Naive B cell (primary cell): ENCODE measurements around the gene EFCAB6. TPM values are rescaled to one million over a fixed set of nuclear protein-coding genes. Genes with fewer than 3 reads are reported as not detected.

Experiments
- ATAC-seq, 2 donors: fragments of 150-1000 bp; cut with Tn5 transposase; 2 replicates each; pipeline ENCODE4 v1.10.0; 2021; ENCODE audit warnings: low read depth in 2 of 2, mild to moderate bottlenecking in 2 of 2, moderate library complexity in 2 of 2
- DNase-seq: peaks from one replicate; pipeline ENCODE4 v3.0.0; 2022
- H3K27ac Mint-ChIP-seq, 6 donors: one replicate each; pipeline ENCODE4 v1.8.0; 2020 to 2022; ENCODE audit warnings: mild to moderate bottlenecking in 6 of 6, mixed read lengths in 6 of 6, moderate library complexity in 5 of 6, inconsistent platforms in 2 of 6
- H3K27me3 Mint-ChIP-seq, 3 donors: one replicate each; pipeline ENCODE4 v1.8.0; 2021 to 2022; ENCODE audit warnings: mixed read lengths in 3 of 3, mild to moderate bottlenecking in 1 of 3
- H3K36me3 Mint-ChIP-seq, 2 donors: one replicate each; pipeline ENCODE4 v1.8.0; 2020 to 2022; ENCODE audit warnings: mixed read lengths in 2 of 2, inconsistent platforms in 1 of 2, mild to moderate bottlenecking in 1 of 2
- H3K4me1 Mint-ChIP-seq, 3 donors: one replicate each; pipeline ENCODE4 v1.8.0; 2020 to 2022; ENCODE audit warnings: mixed read lengths in 3 of 3, inconsistent platforms in 1 of 3, mild to moderate bottlenecking in 1 of 3, moderate library complexity in 1 of 3
- H3K4me3 Mint-ChIP-seq, 8 donors: one replicate each; pipeline ENCODE4 v1.8.0; 2020 to 2022; ENCODE audit warnings: mild to moderate bottlenecking in 8 of 8, mixed read lengths in 8 of 8, moderate library complexity in 8 of 8, inconsistent platforms in 2 of 8
- H3K9me3 Mint-ChIP-seq, 7 donors: one replicate each; pipeline ENCODE4 v1.8.0; 2020 to 2022; ENCODE audit warnings: mixed read lengths in 7 of 7, mild to moderate bottlenecking in 5 of 7, inconsistent platforms in 2 of 7, moderate library complexity in 1 of 7
- polyA plus RNA-seq, 6 donors: library from polyadenylated mRNA; unstranded; fragments of 300-500 nt; fragmentation: Illumina TruSeq; gene quantifications; one replicate each; pipeline ENCODE4 v1.2.3, GENCODE V29; 2021; ENCODE audit warnings: low read depth in 6 of 6

Gene EFCAB6
- polyA plus RNA-seq, 6 donors from 2014 or later, result not detected

DNA sequence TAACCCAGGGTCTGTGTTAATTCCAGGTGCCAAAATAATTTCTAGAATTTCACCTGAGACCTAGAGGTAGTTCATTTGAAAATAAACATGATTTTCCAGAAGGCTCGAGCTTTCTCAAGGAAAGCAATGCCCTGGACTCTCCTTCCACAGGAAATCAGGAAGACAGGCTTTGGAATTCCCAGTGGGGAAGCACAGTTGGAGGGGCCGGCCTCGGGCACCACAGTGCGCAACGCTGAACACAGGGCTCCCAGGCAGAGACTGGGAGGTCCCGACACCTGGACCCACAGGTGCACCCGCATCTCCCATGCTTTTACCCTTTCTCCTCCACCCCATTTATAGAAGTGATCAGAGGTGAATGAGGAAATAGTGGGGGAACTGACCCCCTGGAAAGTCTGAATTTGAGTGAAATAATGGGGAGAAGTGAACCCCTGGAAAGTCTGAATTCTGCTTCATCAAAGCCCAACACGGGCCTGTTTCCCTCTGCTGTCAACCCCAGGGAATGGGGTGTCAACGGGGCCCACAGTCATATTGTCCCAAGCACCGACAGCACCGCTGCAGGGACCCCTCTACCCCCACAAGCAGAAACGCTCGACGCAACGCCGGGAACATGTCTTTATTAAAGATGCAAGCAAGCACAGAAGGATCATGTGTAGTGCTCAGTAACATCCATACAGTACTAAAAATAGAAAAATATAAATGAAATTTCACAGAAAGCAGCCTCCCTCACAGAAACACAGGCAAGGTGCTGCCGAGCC lies 12.0 kb upstream of the EFCAB6 start:
- Mint-ChIP-seq H3K9me3 (no peaks in the 10 kb centered on the region), H3K4me1 (no peaks in the 10 kb centered on the region), H3K36me3 (no peaks in the 10 kb centered on the region), H3K27me3 (peaks cover 0 to 53% (median 43%) of the 10 kb centered on the region in 3 donors), H3K27ac (no peak overlapping the region), H3K4me3 (no peak overlapping the region)
- ATAC-seq (no peak), DNase-seq (no peak)

DNA sequence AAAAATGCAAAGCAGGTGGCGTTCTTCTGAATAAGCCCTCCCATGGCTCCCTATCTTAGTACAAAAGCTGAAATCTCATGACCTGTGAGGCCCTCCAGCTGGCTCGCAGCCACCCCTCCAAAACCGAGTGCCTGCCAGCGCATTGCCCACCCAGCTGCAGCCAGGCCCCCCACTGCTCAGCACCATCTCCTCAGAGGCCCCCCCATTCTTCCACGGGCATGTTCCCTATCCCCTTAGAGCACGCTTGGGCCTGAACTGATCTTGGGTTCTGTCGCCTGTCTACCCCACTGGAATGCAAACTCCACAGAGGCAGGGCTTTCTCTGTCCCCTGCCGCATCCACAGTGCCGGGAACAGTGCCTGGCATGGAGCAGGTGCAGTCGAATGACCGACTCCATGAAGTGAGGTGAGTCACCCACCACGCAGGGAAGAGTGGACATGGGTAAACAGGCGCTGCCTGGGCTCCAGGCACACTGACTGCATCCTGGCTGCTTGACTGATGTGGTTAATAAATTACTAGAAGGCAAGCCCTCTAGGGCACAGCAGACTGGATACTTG lies 11.3 kb upstream of the EFCAB6 start:
- Mint-ChIP-seq H3K27me3 (peaks cover 0 to 54% (median 44%) of the 10 kb centered on the region in 3 donors), H3K4me1 (no peaks in the 10 kb centered on the region), H3K4me3 (no peak overlapping the region), H3K9me3 (no peaks in the 10 kb centered on the region), H3K27ac (no peak overlapping the region), H3K36me3 (no peaks in the 10 kb centered on the region)
- DNase-seq, result no peak
- ATAC-seq, result no peak

DNA sequence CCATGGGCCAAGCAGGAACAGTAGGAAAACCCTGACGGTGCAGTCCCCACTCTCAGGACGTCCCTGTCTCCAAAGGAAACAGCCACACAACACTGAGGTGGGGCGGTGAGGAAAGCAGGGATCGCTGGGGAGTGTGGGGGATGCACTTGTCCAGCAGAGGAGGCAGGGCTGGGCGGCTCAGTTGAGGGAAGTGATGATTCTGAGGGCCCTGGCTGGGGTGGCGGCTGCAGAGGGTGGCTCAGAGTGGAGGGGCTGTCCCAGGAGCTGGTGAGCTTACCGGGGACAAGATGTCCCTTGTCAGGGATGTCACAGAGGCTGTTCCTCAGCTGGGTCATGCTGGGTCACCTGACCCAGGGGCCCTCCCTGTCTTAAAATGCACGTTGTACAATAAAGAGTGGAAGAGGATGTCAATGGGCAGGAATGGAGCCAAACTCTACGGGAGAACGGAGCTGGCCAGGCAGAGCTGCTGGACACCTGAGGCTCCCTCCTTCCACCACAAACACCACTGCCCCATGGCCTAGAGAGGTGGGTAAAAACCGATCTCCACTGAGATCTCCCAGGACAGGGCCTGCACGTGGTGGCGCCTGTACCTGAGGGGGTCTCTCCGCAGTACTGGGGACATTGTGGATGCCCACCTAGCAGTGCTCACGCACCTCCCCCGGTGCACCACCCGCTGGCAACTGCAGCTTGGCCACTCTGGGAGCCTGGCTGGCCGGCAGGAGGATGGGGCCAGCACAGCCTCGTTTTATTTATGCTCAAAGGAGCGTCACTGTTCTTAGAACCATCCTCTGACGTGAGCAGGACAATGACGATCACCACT lies 9.7 kb upstream of the EFCAB6 start:
- peak overlapping the region in 1 of 8 donors; percentile 19 for H3K4me3 Mint-ChIP-seq
- no peaks in the 10 kb centered on the region for H3K4me1 Mint-ChIP-seq
- H3K27me3 Mint-ChIP-seq, result peaks cover 0 to 54% (median 44%) of the 10 kb centered on the region in 3 donors
- no peak for ATAC-seq
- H3K36me3 Mint-ChIP-seq, result no peaks in the 10 kb centered on the region
- H3K9me3 Mint-ChIP-seq, result no peaks in the 10 kb centered on the region
- H3K27ac Mint-ChIP-seq, result no peak overlapping the region
- DNase-seq, result no peak

DNA sequence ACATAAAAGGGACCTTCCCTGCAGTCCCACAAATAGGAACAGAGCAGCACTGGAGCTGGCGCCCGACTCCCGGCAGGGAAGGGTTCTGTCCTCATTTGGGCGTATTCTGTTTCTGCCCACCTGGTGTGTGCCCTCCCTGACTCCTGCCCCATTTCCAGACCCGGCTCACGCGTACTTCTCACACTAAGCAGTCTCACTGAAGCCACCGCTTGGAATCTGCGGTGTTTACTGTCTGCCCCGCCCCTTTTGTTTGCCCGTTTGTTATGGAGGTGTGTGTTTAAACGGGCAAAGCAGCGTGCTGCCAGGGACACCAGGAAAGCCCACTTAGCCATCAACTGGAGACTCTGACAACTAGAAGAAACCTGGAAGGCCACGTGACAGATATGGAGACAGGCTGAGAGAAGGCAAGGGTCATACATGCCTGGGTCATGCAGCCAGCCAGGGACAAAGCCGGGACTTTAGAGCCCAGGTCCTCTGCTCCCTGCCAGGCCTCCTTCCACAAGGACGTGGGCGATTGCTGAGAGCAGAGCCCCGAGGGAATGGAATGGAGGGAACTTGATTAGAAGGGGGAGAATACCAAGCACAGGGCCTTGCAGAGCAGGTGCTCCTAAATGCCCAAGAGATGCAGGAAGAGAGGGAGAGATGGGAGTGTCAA lies 8.7 kb upstream of the EFCAB6 start:
- Mint-ChIP-seq H3K36me3 (no peaks in the 10 kb centered on the region), H3K27me3 (peaks cover 0 to 49% (median 40%) of the 10 kb centered on the region in 3 donors), H3K4me3 (peak overlapping the region in 1 of 8 donors; percentile 21), H3K4me1 (no peaks in the 10 kb centered on the region), H3K27ac (no peak overlapping the region), H3K9me3 (no peaks in the 10 kb centered on the region)
- DNase-seq (no peak), ATAC-seq (no peak)

DNA sequence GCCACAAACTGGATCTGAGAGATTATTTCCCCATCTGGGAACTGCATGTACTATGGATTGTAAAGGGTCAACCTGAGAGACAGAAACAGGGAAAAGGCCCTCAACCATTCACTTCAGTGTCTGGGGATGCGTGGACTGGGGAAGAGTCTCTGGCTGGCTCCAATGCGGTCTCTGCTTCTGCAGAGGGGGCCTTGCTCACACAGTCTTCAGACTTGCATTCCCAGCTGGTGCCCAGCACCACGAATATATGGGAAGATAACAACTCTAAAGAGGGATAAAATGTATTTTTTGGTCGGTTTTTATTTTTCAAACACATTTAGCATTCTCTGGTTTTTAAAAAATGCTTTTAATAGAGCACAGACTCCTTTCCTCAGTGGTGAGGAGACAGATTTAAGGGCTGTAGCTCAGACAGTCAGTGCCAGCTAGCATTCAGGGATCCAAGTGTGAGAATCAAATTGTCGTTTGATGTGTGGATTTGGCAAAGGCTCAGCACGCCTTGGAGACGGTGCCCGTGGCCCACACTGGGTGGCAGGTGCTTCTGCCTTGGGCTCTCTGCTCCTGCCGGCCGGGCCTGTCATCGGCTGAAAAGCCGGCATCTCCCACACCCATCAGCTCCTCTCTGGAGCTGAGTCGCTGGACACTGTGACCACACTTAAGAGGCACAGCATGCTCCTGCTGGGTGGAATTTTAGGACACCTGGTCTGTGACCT lies 8.0 kb upstream of the EFCAB6 start:
- no peaks in the 10 kb centered on the region for H3K4me1 Mint-ChIP-seq
- H3K27me3 Mint-ChIP-seq, result peaks cover 0 to 43% (median 36%) of the 10 kb centered on the region in 3 donors

DNA sequence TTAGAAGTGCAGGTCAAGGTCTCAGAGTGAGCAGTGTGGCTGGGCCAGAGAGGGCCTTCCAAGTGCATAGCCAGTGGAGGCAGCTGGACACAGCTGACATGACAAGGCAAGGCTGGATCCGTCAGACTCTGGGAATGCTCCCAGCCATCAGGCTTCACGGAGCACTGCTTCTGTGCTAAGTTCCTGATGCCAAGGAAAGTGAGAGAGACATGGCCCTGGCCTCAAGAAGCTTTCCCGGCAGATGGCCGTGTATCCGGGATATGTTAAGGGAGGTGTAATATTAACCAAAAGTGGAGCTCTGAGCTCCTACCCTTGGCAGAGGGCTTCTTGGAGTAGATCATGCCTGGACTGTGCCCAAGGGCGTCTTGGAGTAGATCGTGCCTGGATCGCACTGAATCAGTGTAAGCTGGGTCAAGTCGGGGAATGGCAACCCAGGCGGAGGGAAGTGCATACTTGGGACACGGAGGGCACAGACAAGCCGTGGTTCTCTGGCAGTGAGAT lies 7.4 kb upstream of the EFCAB6 start:
- H3K4me1 Mint-ChIP-seq, result peaks cover 0 to under 1% (median under 1%) of the 10 kb centered on the region in 3 donors
- DNase-seq, result no peak
- ATAC-seq, result no peak
- no peaks in the 10 kb centered on the region for H3K36me3 Mint-ChIP-seq
- H3K9me3 Mint-ChIP-seq, result no peaks in the 10 kb centered on the region
- no peak overlapping the region for H3K4me3 Mint-ChIP-seq
- H3K27me3 Mint-ChIP-seq, result peaks cover 0 to 42% (median 36%) of the 10 kb centered on the region in 3 donors
- H3K27ac Mint-ChIP-seq, result no peak overlapping the region

More for the DNA sequence above, 8.0 kb upstream of the EFCAB6 start:
- ATAC-seq (no peak), DNase-seq (no peak)
- no peak overlapping the region for H3K4me3 Mint-ChIP-seq
- H3K27ac Mint-ChIP-seq, result no peak overlapping the region
- H3K36me3 Mint-ChIP-seq, result no peaks in the 10 kb centered on the region
- no peaks in the 10 kb centered on the region for H3K9me3 Mint-ChIP-seq

DNA sequence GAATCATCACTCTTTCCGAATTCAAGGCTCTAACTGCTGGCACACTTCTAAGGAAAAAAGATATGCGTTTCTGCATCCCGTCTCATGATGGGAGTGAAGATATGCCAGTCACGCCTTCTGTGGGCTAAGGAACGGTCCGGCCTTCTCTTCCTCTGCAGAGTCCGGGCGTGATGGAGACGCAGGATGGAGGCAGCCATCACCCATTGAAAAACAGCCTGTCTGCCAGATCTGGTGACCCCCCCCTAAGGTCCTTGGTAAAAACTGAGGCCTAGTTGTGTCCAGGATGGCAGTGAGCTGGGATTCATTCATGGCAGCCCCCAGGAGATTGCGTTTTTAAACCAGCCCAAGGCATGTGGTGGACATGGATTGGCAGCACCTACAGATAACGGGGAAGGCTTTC lies 6.9 kb upstream of the EFCAB6 start:
- no peak for ATAC-seq
- DNase-seq, result no peak
- no peak overlapping the region for H3K27ac Mint-ChIP-seq
- peaks cover 0 to 42% (median 36%) of the 10 kb centered on the region in 3 donors for H3K27me3 Mint-ChIP-seq
- no peak overlapping the region for H3K4me3 Mint-ChIP-seq
- H3K9me3 Mint-ChIP-seq, result no peaks in the 10 kb centered on the region
- peaks cover 0 to 5% (median 4%) of the 10 kb centered on the region in 3 donors for H3K4me1 Mint-ChIP-seq
- H3K36me3 Mint-ChIP-seq, result no peaks in the 10 kb centered on the region

DNA sequence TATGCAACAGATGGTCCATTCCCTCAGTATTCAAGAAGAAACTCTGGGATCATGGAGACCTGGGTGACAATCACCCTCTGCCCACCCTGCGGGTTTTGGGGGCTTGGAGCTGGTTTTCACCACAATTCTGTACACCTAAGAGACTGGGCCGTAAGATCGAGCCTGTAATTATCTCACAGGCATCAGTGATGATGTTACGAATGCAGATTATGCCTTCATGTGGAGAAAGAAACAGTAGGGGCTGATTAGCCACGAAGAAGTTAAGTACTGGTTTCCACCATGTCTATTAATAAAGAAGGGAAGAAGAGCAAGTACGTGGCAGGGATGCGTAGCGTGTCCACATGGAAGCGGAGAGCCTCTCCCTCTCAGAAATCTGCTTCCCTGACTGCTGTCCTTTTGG lies 5.3 kb upstream of the EFCAB6 start:
- no peak overlapping the region for H3K27ac Mint-ChIP-seq
- H3K36me3 Mint-ChIP-seq, result no peaks in the 10 kb centered on the region

DNA sequence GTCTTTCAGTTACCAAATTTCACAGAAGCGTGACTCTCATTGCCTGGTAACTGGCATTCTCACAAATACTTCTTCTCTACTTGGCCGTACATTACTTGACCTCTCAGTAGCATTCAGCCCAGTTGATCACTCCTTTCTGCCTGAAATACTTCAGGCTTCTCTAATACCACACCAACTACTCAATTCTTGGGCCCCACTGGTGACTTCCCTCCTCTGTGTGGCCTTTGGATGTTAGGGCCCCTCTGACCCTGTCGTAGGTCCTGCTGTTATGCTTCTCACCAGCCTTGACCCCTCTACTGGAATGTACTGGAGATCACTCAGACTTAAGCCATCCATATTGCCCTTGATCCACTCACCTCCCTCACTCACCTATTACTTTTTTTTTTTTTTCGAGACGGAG lies 2.2 kb upstream of the EFCAB6 start:
- peak overlapping the region in 2 of 6 donors; percentile 17 to 54 for H3K27ac Mint-ChIP-seq
- peaks cover 0 to 3% (median 2%) of the 10 kb centered on the region in 3 donors for H3K27me3 Mint-ChIP-seq
- DNase-seq (no peak), ATAC-seq (no peak)
- no peaks in the 10 kb centered on the region for H3K9me3 Mint-ChIP-seq
- H3K4me1 Mint-ChIP-seq, result peaks cover 23 to 26% (median 26%) of the 10 kb centered on the region in 3 donors
- H3K36me3 Mint-ChIP-seq, result no peaks in the 10 kb centered on the region
- peak overlapping the region; percentile 4 to 95 (median 36) for H3K4me3 Mint-ChIP-seq

More for the DNA sequence above, 5.3 kb upstream of the EFCAB6 start:
- Mint-ChIP-seq H3K27me3 (peaks cover 0 to 28% (median 28%) of the 10 kb centered on the region in 3 donors), H3K4me3 (peak overlapping the region in 1 of 8 donors; percentile 2), H3K4me1 (peaks cover 9 to 19% (median 15%) of the 10 kb centered on the region in 3 donors), H3K9me3 (no peaks in the 10 kb centered on the region)
- no peak for ATAC-seq
- no peak for DNase-seq

DNA sequence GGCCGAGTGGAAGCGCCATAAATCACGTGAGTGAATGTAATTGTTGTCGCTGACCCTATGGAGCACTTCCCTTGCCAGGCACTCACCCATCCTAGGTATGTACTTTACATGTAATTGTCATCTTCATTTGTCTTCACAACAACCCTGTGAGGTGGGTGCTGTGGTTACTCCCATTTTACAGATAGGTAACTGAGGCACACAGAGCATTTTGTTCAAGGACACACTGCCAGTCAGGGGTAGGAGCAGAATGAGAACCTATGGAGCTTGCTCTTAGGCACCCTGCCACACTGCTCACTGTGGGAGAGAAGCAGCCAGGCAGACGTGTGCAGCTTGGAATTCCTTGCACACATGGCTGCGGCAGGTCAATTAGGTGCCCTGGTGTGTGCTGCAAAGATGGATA lies 785 bp upstream of the EFCAB6 start:
- peaks cover 23 to 26% (median 26%) of the 10 kb centered on the region in 3 donors for H3K4me1 Mint-ChIP-seq
- ATAC-seq, result no peak
- no peaks in the 10 kb centered on the region for H3K36me3 Mint-ChIP-seq
- DNase-seq, result no peak
- peak overlapping the region in 5 of 6 donors; percentile 47 to 92 (median 90) for H3K27ac Mint-ChIP-seq
- no peaks in the 10 kb centered on the region for H3K9me3 Mint-ChIP-seq
- H3K27me3 Mint-ChIP-seq, result peaks cover 0 to 9% (median 7%) of the 10 kb centered on the region in 3 donors
- H3K4me3 Mint-ChIP-seq, result peak overlapping the region; percentile 89 to 99 (median 97)

DNA sequence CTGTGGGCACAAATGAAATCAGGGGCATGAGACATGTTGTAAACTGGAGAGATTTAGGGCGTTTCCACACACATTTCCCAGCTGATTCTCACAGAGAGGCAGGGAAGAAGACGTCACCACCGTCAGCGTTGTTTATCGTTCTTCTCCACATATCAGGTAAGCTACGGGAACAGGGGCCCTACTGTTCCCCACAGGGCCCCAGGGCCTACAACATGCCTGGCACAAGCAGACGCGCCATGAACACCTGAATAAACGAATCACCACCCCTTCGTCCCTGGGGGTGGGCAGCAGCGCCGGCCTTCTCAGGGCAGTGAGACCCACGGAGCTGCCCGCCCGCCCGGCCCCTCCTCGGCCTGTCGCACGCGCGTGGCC lies 342 bp downstream of the EFCAB6 start:
- peak overlapping the region; percentile 77 to 93 (median 91) for H3K27ac Mint-ChIP-seq
- ATAC-seq, result peak; percentile 18 to 20
- H3K4me3 Mint-ChIP-seq, result peak overlapping the region; percentile 89 to 99 (median 97)
- no peaks in the 10 kb centered on the region for H3K36me3 Mint-ChIP-seq
- H3K27me3 Mint-ChIP-seq, result peaks cover 8 to 20% (median 18%) of the 10 kb centered on the region in 3 donors
- DNase-seq, result no peak
- peaks cover 23 to 26% (median 26%) of the 10 kb centered on the region in 3 donors for H3K4me1 Mint-ChIP-seq
- no peaks in the 10 kb centered on the region for H3K9me3 Mint-ChIP-seq

DNA sequence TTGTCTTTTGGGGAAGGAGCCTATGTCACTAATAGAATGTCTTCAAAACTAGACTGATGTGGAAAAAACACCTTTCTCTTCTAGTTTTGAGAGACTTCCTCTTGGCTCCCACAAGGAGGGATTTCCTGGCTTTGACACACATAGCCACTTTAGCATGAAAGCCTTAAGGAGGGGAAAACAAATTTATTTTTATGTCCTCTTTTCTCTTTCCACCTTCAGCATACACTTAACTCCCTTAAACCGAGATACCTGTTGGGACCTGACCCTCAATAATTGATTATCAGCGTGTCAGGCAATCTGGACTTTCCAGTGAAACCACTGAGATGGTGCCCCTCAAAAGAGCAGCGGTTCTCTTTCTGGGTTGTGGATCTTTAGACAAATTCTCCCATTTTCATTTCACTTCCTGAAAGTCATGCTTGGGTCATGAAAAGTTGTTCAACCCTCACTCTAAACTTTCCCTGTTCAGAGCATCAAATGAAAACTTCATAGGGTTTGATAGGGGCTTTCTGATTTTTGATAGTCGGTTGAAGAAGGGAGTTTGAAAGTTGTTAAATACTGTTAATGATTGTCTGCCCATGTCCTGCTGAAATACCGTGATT lies 9.1 kb downstream of the EFCAB6 start:
- peaks cover 9 to 29% (median 19%) of the 10 kb centered on the region in 7 donors for H3K9me3 Mint-ChIP-seq
- ATAC-seq, result no peak

More for the DNA sequence above, 9.1 kb downstream of the EFCAB6 start:
- H3K27me3 Mint-ChIP-seq, result peaks cover 21 to 74% (median 44%) of the 10 kb centered on the region in 3 donors
- H3K36me3 Mint-ChIP-seq, result peaks cover 15 to 23% of the 10 kb centered on the region in 2 donors
- no peak for DNase-seq
- no peak overlapping the region for H3K4me3 Mint-ChIP-seq
- H3K4me1 Mint-ChIP-seq, result peaks cover 0 to 6% (median 0%) of the 10 kb centered on the region in 3 donors
- H3K27ac Mint-ChIP-seq, result no peak overlapping the region
